Measurements from ENCODE around the gene SIAH3.

GRCh38 chr13:45744979-45745378 is 106.6 kb downstream of the SIAH3 start:
- TF ChIP-seq REST (IDR thresholded peaks at IDR 0.05; ENCODE audit: borderline replicate concordance), result no peak
- TF ChIP-seq TAF1 (IDR thresholded peaks at IDR 0.05; ENCODE audit: low read depth), result no peak
- no peak for TF ChIP-seq EP300 (conservative IDR thresholded peaks at IDR 0.05; ENCODE audit: poor library complexity, severe bottlenecking)
- TF ChIP-seq, protein P1, sequence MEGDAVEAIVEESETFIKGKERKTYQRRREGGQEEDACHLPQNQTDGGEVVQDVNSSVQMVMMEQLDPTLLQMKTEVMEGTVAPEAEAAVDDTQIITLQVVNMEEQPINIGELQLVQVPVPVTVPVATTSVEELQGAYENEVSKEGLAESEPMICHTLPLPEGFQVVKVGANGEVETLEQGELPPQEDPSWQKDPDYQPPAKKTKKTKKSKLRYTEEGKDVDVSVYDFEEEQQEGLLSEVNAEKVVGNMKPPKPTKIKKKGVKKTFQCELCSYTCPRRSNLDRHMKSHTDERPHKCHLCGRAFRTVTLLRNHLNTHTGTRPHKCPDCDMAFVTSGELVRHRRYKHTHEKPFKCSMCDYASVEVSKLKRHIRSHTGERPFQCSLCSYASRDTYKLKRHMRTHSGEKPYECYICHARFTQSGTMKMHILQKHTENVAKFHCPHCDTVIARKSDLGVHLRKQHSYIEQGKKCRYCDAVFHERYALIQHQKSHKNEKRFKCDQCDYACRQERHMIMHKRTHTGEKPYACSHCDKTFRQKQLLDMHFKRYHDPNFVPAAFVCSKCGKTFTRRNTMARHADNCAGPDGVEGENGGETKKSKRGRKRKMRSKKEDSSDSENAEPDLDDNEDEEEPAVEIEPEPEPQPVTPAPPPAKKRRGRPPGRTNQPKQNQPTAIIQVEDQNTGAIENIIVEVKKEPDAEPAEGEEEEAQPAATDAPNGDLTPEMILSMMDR (IDR thresholded peaks at IDR 0.05; ENCODE audit: poor library complexity, severe bottlenecking), result no peak
- TF ChIP-seq EZH2 (IDR thresholded peaks at IDR 0.05; ENCODE audit: borderline replicate concordance, insufficient read depth, low read length, poor library complexity, severe bottlenecking), result no peak
- TF ChIP-seq RAD21 (conservative IDR thresholded peaks at IDR 0.05), result no peak
- TF ChIP-seq POLR2AphosphoS5 (IDR thresholded peaks at IDR 0.05), result no peak

All from neural cell (in vitro differentiated cells).